ENCODE results near the gene DLEC1.
"Not testable (repeated sequence)": the region's sequence is repeated elsewhere in the genome, so short reads cannot be mapped to it uniquely, and the experiment has no call there.

DLEC1 gene

GRCh38 chr3:38043486-38043885 lies 4.5 kb downstream of the DLEC1 start:
- Histone ChIP-seq H3K27me3 (ENCODE audit: control insufficient read depth, insufficient read depth, low read length) (peaks cover 10% of the 10 kb centered on the region; the same call in 1 of the 2 replicates), H3K4me3 (ENCODE audit: low read length) (no peak overlapping the region), H3K9me3 (ENCODE audit: control insufficient read depth, insufficient read depth, low read length) (no peaks in the 10 kb centered on the region), H3K4me1 (ENCODE audit: control insufficient read depth, insufficient read depth, low read length) (peaks cover 3% of the 10 kb centered on the region; the same call in 1 of the 2 replicates), H3K27ac (ENCODE audit: low read length) (no peak overlapping the region), H3K36me3 (ENCODE audit: control insufficient read depth, insufficient read depth, low read length) (no peaks in the 10 kb centered on the region)
- no peak for DNase-seq (ENCODE audit: low read depth, low spot score)
- WGBS (ENCODE audit: insufficient coverage, insufficient read length): no CpG with 5 or more reads among the region's 4 CpGs

GRCh38 chr3:38046027-38046426 lies 7.0 kb downstream of the DLEC1 start:
- no peaks in the 10 kb centered on the region for H3K27me3 ChIP-seq (ENCODE audit: control insufficient read depth, insufficient read depth, low read length)
- no peaks in the 10 kb centered on the region for H3K36me3 ChIP-seq (ENCODE audit: control insufficient read depth, insufficient read depth, low read length)
- no peaks in the 10 kb centered on the region for H3K9me3 ChIP-seq (ENCODE audit: control insufficient read depth, insufficient read depth, low read length)
- no CpG with 5 or more reads among the region's 4 CpGs for WGBS (ENCODE audit: insufficient coverage, insufficient read length)
- H3K4me3 ChIP-seq (ENCODE audit: low read length): no peak overlapping the region
- DNase-seq (ENCODE audit: low read depth, low spot score): no peak
- no peak overlapping the region for H3K27ac ChIP-seq (ENCODE audit: low read length)
- no peaks in the 10 kb centered on the region for H3K4me1 ChIP-seq (ENCODE audit: control insufficient read depth, insufficient read depth, low read length)

- Histone ChIP-seq H3K4me3 (ENCODE audit: low read length) (no peak overlapping the region), H3K36me3 (ENCODE audit: control insufficient read depth, insufficient read depth, low read length) (no peaks in the 10 kb centered on the region), H3K4me1 (ENCODE audit: control insufficient read depth, insufficient read depth, low read length) (no peaks in the 10 kb centered on the region), H3K27me3 (ENCODE audit: control insufficient read depth, insufficient read depth, low read length) (no peaks in the 10 kb centered on the region), H3K9me3 (ENCODE audit: control insufficient read depth, insufficient read depth, low read length) (no peaks in the 10 kb centered on the region), H3K27ac (ENCODE audit: low read length) (no peak overlapping the region)
- DNase-seq (ENCODE audit: low read depth, low spot score): no peak
- no CpG with 5 or more reads among the region's 2 CpGs for WGBS (ENCODE audit: insufficient coverage, insufficient read length)
These were observed 7.8 kb downstream of the DLEC1 start for GRCh38 chr3:38046821-38047220.

- Histone ChIP-seq H3K27ac (ENCODE audit: low read length) (no peak overlapping the region), H3K27me3 (ENCODE audit: control insufficient read depth, insufficient read depth, low read length) (no peaks in the 10 kb centered on the region), H3K4me3 (ENCODE audit: low read length) (no peak overlapping the region), H3K36me3 (ENCODE audit: control insufficient read depth, insufficient read depth, low read length) (no peaks in the 10 kb centered on the region; the same call in 1 of the 2 replicates), H3K4me1 (ENCODE audit: control insufficient read depth, insufficient read depth, low read length) (no peaks in the 10 kb centered on the region), H3K9me3 (ENCODE audit: control insufficient read depth, insufficient read depth, low read length) (no peaks in the 10 kb centered on the region; the same call in 1 of the 2 replicates)
- no CpG with 5 or more reads among the region's 2 CpGs for WGBS (ENCODE audit: insufficient coverage, insufficient read length)
- DNase-seq (ENCODE audit: low read depth, low spot score): no peak
These were observed 8.9 kb downstream of the DLEC1 start for GRCh38 chr3:38047896-38048295.

GRCh38 chr3:38049358-38050126 lies 10.5 kb downstream of the DLEC1 start:
- WGBS (ENCODE audit: insufficient coverage, insufficient read length): no CpG with 5 or more reads among the region's 4 CpGs
- Histone ChIP-seq H3K9me3 (ENCODE audit: control insufficient read depth, insufficient read depth, low read length) (no peaks in the 10 kb centered on the region; the same call in 1 of the 2 replicates), H3K27me3 (ENCODE audit: control insufficient read depth, insufficient read depth, low read length) (no peaks in the 10 kb centered on the region; the same call in 1 of the 2 replicates), H3K4me1 (ENCODE audit: control insufficient read depth, insufficient read depth, low read length) (no peaks in the 10 kb centered on the region), H3K4me3 (ENCODE audit: low read length) (no peak overlapping the region), H3K27ac (ENCODE audit: low read length) (no peak overlapping the region), H3K36me3 (ENCODE audit: control insufficient read depth, insufficient read depth, low read length) (no peaks in the 10 kb centered on the region; the same call in 1 of the 2 replicates)
- no peak for DNase-seq (ENCODE audit: low read depth, low spot score)

GRCh38 chr3:38051131-38051530 lies 12.1 kb downstream of the DLEC1 start:
- WGBS (ENCODE audit: insufficient coverage, insufficient read length): no CpG with 5 or more reads among the region's 13 CpGs

GRCh38 chr3:38053286-38053685 lies 14.3 kb downstream of the DLEC1 start:
- H3K27ac ChIP-seq (ENCODE audit: low read length); H3K36me3 ChIP-seq (ENCODE audit: control insufficient read depth, insufficient read depth, low read length); H3K27me3 ChIP-seq (ENCODE audit: control insufficient read depth, insufficient read depth, low read length); DNase-seq (ENCODE audit: low read depth, low spot score); H3K9me3 ChIP-seq (ENCODE audit: control insufficient read depth, insufficient read depth, low read length); H3K4me1 ChIP-seq (ENCODE audit: control insufficient read depth, insufficient read depth, low read length); H3K4me3 ChIP-seq (ENCODE audit: low read length): not testable (repeated sequence)
- no CpG with 5 or more reads among the region's 32 CpGs for WGBS (ENCODE audit: insufficient coverage, insufficient read length)

More at GRCh38 chr3:38051131-38051530, 12.1 kb downstream of the DLEC1 start:
- H3K4me1 ChIP-seq (ENCODE audit: control insufficient read depth, insufficient read depth, low read length): no peaks in the 10 kb centered on the region
- no peak overlapping the region for H3K27ac ChIP-seq (ENCODE audit: low read length)
- no peak for DNase-seq (ENCODE audit: low read depth, low spot score)
- no peak overlapping the region for H3K4me3 ChIP-seq (ENCODE audit: low read length)
- H3K36me3 ChIP-seq (ENCODE audit: control insufficient read depth, insufficient read depth, low read length): no peaks in the 10 kb centered on the region; the same call in 1 of the 2 replicates
- H3K9me3 ChIP-seq (ENCODE audit: control insufficient read depth, insufficient read depth, low read length): no peaks in the 10 kb centered on the region; the same call in 1 of the 2 replicates
- H3K27me3 ChIP-seq (ENCODE audit: control insufficient read depth, insufficient read depth, low read length): no peaks in the 10 kb centered on the region; the same call in 1 of the 2 replicates

- not testable (repeated sequence) for H3K4me3 ChIP-seq (ENCODE audit: low read length); H3K4me1 ChIP-seq (ENCODE audit: control insufficient read depth, insufficient read depth, low read length); H3K27ac ChIP-seq (ENCODE audit: low read length); H3K27me3 ChIP-seq (ENCODE audit: control insufficient read depth, insufficient read depth, low read length); H3K36me3 ChIP-seq (ENCODE audit: control insufficient read depth, insufficient read depth, low read length); H3K9me3 ChIP-seq (ENCODE audit: control insufficient read depth, insufficient read depth, low read length); DNase-seq (ENCODE audit: low read depth, low spot score)
- no CpG with 5 or more reads among the region's 9 CpGs for WGBS (ENCODE audit: insufficient coverage, insufficient read length)
These were observed 14.9 kb downstream of the DLEC1 start for GRCh38 chr3:38053813-38054498.

GRCh38 chr3:38054499-38055001 lies 15.5 kb downstream of the DLEC1 start:
- WGBS (ENCODE audit: insufficient coverage, insufficient read length): no CpG with 5 or more reads among the region's 3 CpGs
- DNase-seq (ENCODE audit: low read depth, low spot score): no peak

GRCh38 chr3:38059148-38059547 lies 20.1 kb downstream of the DLEC1 start:
- no CpG with 5 or more reads among the region's 2 CpGs for WGBS (ENCODE audit: insufficient coverage, insufficient read length)
- Histone ChIP-seq H3K4me3 (ENCODE audit: low read length) (no peak overlapping the region), H3K27me3 (ENCODE audit: control insufficient read depth, insufficient read depth, low read length) (no peaks in the 10 kb centered on the region; the same call in 1 of the 2 replicates), H3K36me3 (ENCODE audit: control insufficient read depth, insufficient read depth, low read length) (no peaks in the 10 kb centered on the region), H3K27ac (ENCODE audit: low read length) (no peak overlapping the region), H3K4me1 (ENCODE audit: control insufficient read depth, insufficient read depth, low read length) (no peaks in the 10 kb centered on the region), H3K9me3 (ENCODE audit: control insufficient read depth, insufficient read depth, low read length) (no peaks in the 10 kb centered on the region)
- no peak for DNase-seq (ENCODE audit: low read depth, low spot score)

More at GRCh38 chr3:38054499-38055001, 15.5 kb downstream of the DLEC1 start:
- no peaks in the 10 kb centered on the region; the same call in 1 of the 2 replicates for H3K27me3 ChIP-seq (ENCODE audit: control insufficient read depth, insufficient read depth, low read length)
- no peaks in the 10 kb centered on the region for H3K4me1 ChIP-seq (ENCODE audit: control insufficient read depth, insufficient read depth, low read length)
- no peaks in the 10 kb centered on the region; the same call in 1 of the 2 replicates for H3K9me3 ChIP-seq (ENCODE audit: control insufficient read depth, insufficient read depth, low read length)
- no peak overlapping the region for H3K4me3 ChIP-seq (ENCODE audit: low read length)
- H3K27ac ChIP-seq (ENCODE audit: low read length): no peak overlapping the region
- H3K36me3 ChIP-seq (ENCODE audit: control insufficient read depth, insufficient read depth, low read length): no peaks in the 10 kb centered on the region; the same call in 1 of the 2 replicates

Measured in iPS DF 6.9 (cell line).